Vagina (tissue), 2 donors: ENCODE measurements around the gene ADRB1. TPM values are rescaled to one million over a fixed set of nuclear protein-coding genes. Genes with fewer than 3 reads are reported as not detected.

Experiments used
- DNase-seq, 2 donors: peaks; one replicate each; pipeline ENCODE4 v3.0.0-alpha.2; 2017; ENCODE audit errors: extremely low spot score in 2 of 2
- H3K27ac ChIP-seq: fragments of 200-600 bp; sonication (generic); one replicate; pipeline ENCODE4 v1.5.1; 2019
- H3K27me3 ChIP-seq: fragments of 200-600 bp; sonication (generic); one replicate; pipeline ENCODE4 v1.5.1; 2019
- H3K36me3 ChIP-seq, 2 donors: fragments of 200-600 bp; sonication (generic); one replicate each; pipeline ENCODE4 v1.5.1; 2017 to 2019
- H3K4me1 ChIP-seq: fragments of 200-600 bp; sonication (generic); one replicate; pipeline ENCODE4 v1.5.1; 2019
- H3K4me3 ChIP-seq, 2 donors: fragments of 200-600 bp; sonication (generic); 1 replicate in 1 of 2; 2 replicates in 1 of 2; pipeline ENCODE4 v1.5.1; 2016 to 2019
- H3K9me3 ChIP-seq: fragments of 200-600 bp; sonication (generic); one replicate; pipeline ENCODE4 v1.5.1; 2019
- POLR2A ChIP-seq, 2 donors: fragments of 450-650 bp; IDR thresholded peaks; one replicate each; pipeline ENCODE4 v1.6.1; 2017; ENCODE audit warnings: antibody characterized with exemption in 2 of 2, mild to moderate bottlenecking in 2 of 2, moderate library complexity in 2 of 2
- POLR2AphosphoS5 ChIP-seq, 2 donors: sonication (generic); formaldehyde crosslinking; IDR thresholded peaks; one replicate each; pipeline ENCODE4 v1.9.0; 2017; ENCODE audit warnings: antibody characterized with exemption in 2 of 2, mild to moderate bottlenecking in 2 of 2, low read depth in 1 of 2; ENCODE audit not compliant: insufficient read depth in 1 of 2
- intact Hi-C: fragments of 100-400 bp; cut with DNase I; formaldehyde crosslinking; loops from one replicate; pipeline ENCODE4 v1.15.1; 2023
- total RNA-seq: library from RNA; depleted of rRNA; stranded (reverse); fragments of >200 nt; gene quantifications from one replicate; pipeline ENCODE4 v1.2.3, GENCODE V29; 2016
- TF ChIP-seq, protein P1 (sequence below), 3 experiments: fragments of 450-650 bp in 2 of 3; fragments of 200-600 bp in 1 of 3; sonication (generic) in 1 of 3; IDR thresholded peaks; one replicate each; pipeline ENCODE4 v1.5.1; 2017 to 2019; ENCODE audit warnings: antibody characterized with exemption in 3 of 3, mild to moderate bottlenecking in 2 of 3, moderate library complexity in 2 of 3

Gene ADRB1
- total RNA-seq, 1 donor from 2014 or later: not detected

DNA sequence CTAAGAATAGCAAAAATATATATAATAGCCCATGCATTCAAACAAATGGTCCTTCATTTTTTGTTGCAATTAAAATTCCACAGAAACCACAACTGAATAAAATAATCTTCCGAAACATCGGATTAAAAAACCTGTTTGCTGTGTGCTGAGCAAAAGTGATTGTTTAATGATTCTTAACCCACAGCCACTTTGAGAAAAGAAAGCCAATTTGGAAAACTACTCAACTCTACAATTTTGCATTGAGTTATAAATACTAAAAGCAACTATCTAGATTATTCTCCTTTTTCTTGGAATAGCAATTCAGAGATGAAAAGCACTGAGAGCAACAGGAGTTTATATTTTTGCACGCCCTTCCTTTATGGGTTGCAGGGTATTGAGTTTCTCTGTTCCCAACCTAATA lies 8.0 kb downstream of the ADRB1 start:
- Histone ChIP-seq H3K36me3 (no peaks in the 10 kb centered on the region), H3K4me3 (no peak overlapping the region), H3K4me1 (no peaks in the 10 kb centered on the region), H3K27me3 (no peaks in the 10 kb centered on the region), H3K9me3 (no peaks in the 10 kb centered on the region), H3K27ac (no peak overlapping the region)
- DNase-seq: no peak
- intact Hi-C loops: no loop called here
- TF ChIP-seq POLR2A (IDR thresholded peaks at IDR 0.05) (no peak), POLR2AphosphoS5 (IDR thresholded peaks at IDR 0.05; ENCODE audit: insufficient read depth in 1 of 2, low read depth in 1 of 2) (no peak)
- TF ChIP-seq, protein P1, sequence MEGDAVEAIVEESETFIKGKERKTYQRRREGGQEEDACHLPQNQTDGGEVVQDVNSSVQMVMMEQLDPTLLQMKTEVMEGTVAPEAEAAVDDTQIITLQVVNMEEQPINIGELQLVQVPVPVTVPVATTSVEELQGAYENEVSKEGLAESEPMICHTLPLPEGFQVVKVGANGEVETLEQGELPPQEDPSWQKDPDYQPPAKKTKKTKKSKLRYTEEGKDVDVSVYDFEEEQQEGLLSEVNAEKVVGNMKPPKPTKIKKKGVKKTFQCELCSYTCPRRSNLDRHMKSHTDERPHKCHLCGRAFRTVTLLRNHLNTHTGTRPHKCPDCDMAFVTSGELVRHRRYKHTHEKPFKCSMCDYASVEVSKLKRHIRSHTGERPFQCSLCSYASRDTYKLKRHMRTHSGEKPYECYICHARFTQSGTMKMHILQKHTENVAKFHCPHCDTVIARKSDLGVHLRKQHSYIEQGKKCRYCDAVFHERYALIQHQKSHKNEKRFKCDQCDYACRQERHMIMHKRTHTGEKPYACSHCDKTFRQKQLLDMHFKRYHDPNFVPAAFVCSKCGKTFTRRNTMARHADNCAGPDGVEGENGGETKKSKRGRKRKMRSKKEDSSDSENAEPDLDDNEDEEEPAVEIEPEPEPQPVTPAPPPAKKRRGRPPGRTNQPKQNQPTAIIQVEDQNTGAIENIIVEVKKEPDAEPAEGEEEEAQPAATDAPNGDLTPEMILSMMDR (IDR thresholded peaks at IDR 0.05): no peak

DNA sequence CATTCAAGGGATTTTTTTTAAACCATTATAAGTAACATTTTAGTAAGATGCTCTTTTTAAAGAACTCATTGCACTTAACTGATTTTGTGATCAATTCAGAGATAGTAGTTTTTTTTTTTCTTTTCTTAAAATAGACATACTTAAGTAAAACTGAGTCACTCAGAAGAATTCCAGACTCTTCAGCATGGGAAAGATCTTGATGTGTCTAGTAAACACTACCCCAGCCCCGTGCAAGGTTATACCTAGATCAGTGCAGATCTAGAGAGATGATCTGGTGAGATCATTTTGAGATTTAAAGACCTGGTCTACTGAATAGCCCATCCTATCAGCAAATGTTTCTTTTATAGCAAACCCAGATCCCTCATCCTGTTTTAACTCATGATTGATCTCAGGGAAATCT lies 8.6 kb downstream of the ADRB1 start:
- Histone ChIP-seq H3K27me3 (no peaks in the 10 kb centered on the region), H3K4me1 (no peaks in the 10 kb centered on the region), H3K36me3 (no peaks in the 10 kb centered on the region), H3K4me3 (no peak overlapping the region), H3K27ac (no peak overlapping the region), H3K9me3 (no peaks in the 10 kb centered on the region)
- TF ChIP-seq, protein P1 (IDR thresholded peaks at IDR 0.05): no peak
- TF ChIP-seq POLR2AphosphoS5 (IDR thresholded peaks at IDR 0.05; ENCODE audit: insufficient read depth in 1 of 2, low read depth in 1 of 2) (no peak), POLR2A (IDR thresholded peaks at IDR 0.05) (no peak)
- intact Hi-C loops: no loop called here
- DNase-seq: no peak

DNA sequence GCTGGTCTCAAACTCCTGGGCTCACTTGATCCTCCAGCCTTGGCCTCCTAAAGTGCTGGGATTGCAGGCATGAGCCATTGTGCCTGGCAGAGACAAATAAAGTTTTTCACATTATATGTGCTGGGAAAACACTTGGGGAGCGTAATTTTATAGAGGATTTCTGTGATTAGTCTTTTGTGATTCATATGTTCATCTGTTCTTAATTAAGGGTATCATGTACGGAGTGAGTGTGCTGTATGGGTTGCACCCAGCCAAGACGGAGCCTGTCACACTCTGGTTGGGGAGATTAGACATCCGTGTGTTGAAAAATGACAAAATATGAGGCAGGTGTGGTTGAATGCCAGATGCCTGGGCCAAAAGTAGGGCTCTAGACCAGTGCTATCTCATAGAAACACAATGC lies 10.3 kb downstream of the ADRB1 start:
- TF ChIP-seq POLR2A (IDR thresholded peaks at IDR 0.05) (no peak), POLR2AphosphoS5 (IDR thresholded peaks at IDR 0.05; ENCODE audit: insufficient read depth in 1 of 2, low read depth in 1 of 2) (no peak)
- TF ChIP-seq, protein P1 (IDR thresholded peaks at IDR 0.05): no peak
- Histone ChIP-seq H3K36me3 (no peaks in the 10 kb centered on the region), H3K4me1 (no peaks in the 10 kb centered on the region), H3K9me3 (no peaks in the 10 kb centered on the region), H3K27ac (no peak overlapping the region), H3K4me3 (no peak overlapping the region), H3K27me3 (no peaks in the 10 kb centered on the region)
- DNase-seq: no peak
- intact Hi-C loops: no loop called here

DNA sequence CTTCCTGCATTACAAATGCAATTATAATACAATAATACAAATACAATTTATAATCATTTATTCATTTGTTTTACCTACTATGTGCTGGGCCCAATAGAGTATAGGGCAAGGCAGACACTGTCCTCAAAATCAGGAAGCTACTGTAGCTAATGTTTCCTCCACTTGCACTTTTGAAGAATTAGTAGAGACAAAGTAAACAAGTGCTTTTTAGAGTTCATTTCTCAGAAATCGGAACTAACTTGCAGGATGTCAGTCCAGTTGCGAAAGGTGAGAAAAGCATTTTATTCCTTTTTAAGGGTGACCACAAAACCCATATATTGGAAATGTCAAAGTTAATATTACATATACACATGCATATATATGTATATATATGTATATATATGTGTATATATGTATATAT lies 14.2 kb downstream of the ADRB1 start:
- DNase-seq: no peak
- TF ChIP-seq POLR2A (IDR thresholded peaks at IDR 0.05) (no peak), POLR2AphosphoS5 (IDR thresholded peaks at IDR 0.05; ENCODE audit: insufficient read depth in 1 of 2, low read depth in 1 of 2) (no peak)
- TF ChIP-seq, protein P1 (IDR thresholded peaks at IDR 0.05): no peak
- no peaks in the 10 kb centered on the region for H3K36me3 ChIP-seq
- peaks cover 6% of the 10 kb centered on the region for H3K4me1 ChIP-seq
- no peaks in the 10 kb centered on the region for H3K9me3 ChIP-seq
- no peak overlapping the region for H3K27ac ChIP-seq
- intact Hi-C loops: no loop called here
- H3K27me3 ChIP-seq: no peaks in the 10 kb centered on the region
- no peak overlapping the region for H3K4me3 ChIP-seq

DNA sequence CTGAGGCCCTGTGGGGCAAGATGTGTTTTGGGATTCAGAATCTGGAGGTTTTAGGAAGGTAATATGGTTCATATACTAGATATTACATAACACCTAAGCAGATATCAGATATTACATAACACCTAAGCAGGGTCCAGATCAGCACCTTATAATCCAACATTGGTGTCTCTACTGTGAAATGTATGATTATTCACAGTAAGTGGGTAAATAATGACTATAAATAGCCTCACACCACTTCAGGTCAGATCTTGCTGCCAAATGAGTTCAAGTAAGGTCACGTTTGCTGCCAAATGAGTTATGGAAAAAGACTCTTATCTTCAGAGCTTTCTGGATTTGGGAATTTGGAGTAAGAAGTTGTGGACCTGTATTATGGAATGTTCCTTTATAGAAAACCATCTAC lies 14.6 kb downstream of the ADRB1 start:
- no peaks in the 10 kb centered on the region for H3K27me3 ChIP-seq
- TF ChIP-seq POLR2A (IDR thresholded peaks at IDR 0.05) (no peak), POLR2AphosphoS5 (IDR thresholded peaks at IDR 0.05; ENCODE audit: insufficient read depth in 1 of 2, low read depth in 1 of 2) (no peak)
- peaks cover 6% of the 10 kb centered on the region for H3K4me1 ChIP-seq
- no peak overlapping the region for H3K27ac ChIP-seq
- H3K9me3 ChIP-seq: no peaks in the 10 kb centered on the region
- intact Hi-C loops: no loop called here
- H3K4me3 ChIP-seq: no peak overlapping the region
- H3K36me3 ChIP-seq: no peaks in the 10 kb centered on the region
- no peak for DNase-seq
